Measurements from ENCODE around the gene TMPRSS15. TPM values are rescaled to one million over a fixed set of nuclear protein-coding genes. Genes with fewer than 3 reads are reported as not detected.
"Not testable (repeated sequence)": the region's sequence is repeated elsewhere in the genome, so short reads cannot be mapped to it uniquely, and the experiment has no call there.

Gene TMPRSS15
- total RNA-seq: not detected
- long read RNA-seq: 0 reads

DNA sequence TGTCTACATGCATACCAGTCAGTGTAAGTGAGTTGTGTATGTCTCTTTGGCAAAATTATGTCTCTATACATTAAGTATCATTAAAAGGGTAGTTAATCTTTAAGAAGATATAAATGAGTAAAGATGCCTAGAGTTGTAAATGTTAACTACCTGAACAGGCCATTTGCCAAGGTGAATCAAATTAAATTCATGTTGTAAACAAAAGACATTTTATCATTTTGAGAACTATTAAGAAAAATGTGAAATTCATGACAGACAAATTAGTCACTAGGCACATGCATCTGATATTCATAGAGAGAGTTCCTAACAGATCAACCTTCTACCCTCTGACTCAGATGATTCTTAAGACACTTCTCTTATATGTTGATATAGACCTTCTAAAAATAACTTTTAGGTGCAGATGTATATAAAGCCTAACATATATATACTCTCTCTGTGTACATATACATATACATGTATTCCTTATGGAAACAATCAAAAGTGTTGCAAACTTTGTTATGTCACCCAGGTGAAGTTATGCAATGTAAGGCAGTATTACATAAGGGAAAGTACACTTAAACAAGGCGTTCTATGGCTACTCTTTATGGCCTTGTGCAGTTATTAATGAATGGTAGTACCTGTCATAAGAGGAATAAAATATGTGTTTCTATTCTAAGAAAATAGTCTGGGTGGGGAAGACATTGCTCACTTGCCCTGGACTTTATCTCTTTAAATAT, at the start of gene TMPRSS15:
Gene TMPRSS15 (minus strand): TSS at position 51 of the 716 bp plus-strand sequence. CDS start 163 bp downstream, outside the sequence.
- DNase-seq (ENCODE audit: missing footprints) (no peak), ATAC-seq (no peak)
- intact Hi-C loops (cut with DNase I): no loop called here

DNA sequence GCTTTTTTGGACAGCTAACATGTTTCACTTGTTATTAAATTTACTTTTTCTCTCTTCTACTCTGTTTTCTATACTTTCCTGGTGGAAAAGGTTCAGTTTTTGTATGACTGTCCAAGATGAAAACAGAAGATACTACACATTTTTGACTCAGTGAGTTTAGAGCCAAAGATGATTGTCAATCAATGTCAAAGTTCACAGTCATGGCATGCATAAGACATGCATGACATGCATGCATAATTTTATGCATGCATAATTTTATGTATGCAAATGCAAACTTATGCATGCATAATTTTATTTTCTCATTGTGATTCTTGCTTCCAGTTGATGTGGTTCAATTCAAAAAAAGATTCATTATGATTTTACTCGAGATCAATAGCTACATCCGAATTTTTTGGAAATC, 48.1 kb upstream of the TMPRSS15 start:
- ATAC-seq (no peak), DNase-seq (ENCODE audit: missing footprints) (no peak)
- intact Hi-C loops (cut with DNase I): no loop called here

DNA sequence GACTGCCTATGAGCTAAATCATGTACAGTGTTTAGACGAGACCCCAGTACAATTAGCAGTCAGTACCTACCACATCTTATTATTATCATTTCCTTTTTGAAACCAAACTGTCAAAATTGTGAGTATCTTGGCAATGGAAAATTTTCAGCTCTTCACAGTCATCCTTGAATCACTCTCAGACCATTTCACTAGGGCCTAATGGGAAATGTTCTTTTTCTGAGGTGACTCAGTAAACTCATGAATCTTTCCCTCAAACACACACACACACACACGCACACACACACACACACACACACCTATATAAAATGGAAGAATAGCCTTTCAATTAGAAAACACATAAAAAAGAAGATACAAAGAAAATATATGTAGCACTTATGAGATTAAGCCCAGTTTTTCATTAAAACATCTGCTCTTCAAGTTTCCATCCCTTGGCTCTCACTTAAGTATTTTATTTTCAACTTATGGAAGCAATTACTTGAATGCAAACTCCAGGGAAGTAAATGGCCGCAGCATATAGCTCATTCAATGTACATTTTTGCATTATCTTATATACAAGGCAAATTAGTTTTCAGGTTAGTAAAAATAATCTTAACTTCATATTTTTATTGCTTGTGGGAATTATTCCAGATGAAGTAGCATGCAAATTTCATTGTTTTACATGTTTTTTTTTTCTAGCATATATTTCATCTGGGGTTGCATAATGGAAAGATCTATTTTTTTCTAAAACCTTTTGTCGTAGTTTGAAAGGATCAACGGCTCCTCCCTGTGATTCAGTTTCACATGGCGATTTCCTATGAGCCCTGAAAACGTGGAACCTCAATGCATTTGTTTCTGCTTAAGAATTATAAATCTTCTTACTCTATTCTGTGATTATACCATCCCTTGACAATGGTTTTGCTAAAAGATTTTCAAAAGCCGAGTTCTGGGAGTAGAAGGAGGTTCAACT, 46.3 kb upstream of the TMPRSS15 start:
- ATAC-seq: no peak
- DNase-seq (ENCODE audit: missing footprints): no peak
- intact Hi-C loops (cut with DNase I): no loop called here

DNA sequence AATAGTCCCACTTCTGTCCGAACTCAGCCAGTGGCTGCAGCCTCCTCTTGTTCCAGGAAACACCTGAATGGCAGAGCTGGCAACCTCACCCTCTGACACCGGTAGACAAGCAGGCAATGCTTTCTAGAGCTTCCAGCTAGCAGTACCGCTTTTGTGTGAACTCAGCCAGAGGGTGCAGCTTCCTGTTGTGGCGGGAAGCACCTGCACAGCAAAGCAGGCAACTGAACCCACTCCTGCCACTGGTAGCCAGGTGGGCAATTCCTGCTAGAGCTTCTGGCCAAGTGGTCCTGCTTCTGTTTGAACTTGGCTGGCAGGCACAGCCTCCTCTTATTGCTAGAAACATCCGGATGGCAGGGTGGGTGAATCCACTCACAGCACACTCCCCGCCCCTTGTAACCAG, 40.1 kb upstream of the TMPRSS15 start:
- DNase-seq (ENCODE audit: missing footprints): no peak
- ATAC-seq: no peak

DNA sequence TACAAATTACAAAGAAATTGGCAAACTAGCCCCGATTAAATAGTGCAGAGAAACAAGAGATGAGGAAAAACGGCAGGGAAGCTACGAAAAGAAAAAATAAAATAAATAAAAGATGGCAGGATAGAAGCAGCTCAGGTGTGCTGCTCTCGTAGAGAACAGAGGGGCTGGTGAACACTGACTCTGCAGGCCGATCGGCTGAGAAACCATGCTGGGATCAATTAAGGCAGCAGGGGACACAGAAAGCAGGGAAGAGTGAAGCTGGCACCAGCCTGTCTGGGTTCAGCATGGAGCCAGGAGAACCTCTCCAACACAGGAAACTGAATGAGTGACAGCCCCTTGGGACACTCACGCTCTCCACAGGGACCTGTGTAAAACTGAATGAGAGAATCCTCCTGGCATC, 39.5 kb upstream of the TMPRSS15 start:
- no peak for DNase-seq (ENCODE audit: missing footprints)
- no peak for ATAC-seq
- intact Hi-C loops (cut with DNase I): no loop called here

More for the DNA sequence above, 40.1 kb upstream of the TMPRSS15 start:
- intact Hi-C loops (cut with DNase I): no loop called here

DNA sequence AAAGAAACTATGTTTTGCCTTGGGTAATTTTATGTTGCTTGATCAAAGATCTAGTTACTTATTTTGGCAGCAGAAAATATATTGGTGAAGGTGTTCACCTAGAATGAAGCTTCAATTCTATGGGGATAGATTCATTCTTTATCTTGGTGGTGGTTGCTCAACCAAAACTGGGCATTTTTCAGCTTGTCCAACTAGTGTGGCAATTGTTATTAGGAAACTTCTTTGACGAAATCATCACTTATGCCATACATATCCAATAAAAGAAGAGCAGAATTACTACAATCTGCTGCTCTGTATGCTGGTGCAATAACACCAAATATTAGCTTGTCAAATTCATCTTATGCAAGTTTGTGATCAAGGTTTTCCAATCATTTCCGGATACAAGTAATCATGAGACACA, 26.8 kb upstream of the TMPRSS15 start:
- ATAC-seq: no peak

DNA sequence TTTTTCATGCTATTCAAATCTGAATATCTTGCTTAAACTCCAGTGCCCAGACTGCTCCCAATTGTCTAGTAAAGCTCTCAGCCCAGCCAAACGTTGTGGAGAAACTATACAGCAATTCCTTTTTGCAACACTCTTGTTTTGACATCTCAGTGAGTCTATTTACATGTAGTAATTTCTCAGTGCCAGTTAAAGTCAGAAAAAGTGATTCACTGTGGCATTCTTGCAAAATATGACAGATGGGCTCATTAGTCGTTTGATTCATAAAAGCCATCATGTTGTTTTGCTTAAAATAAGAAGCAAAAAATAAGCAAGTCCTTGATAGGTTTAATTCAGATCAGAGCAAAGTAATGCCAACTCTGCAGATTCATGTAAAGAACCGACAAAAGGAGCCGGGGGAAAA, 20.7 kb upstream of the TMPRSS15 start:
- no peak for ATAC-seq
- intact Hi-C loops (cut with DNase I): no loop called here
- DNase-seq (ENCODE audit: missing footprints): no peak

More for the DNA sequence above, 26.8 kb upstream of the TMPRSS15 start:
- DNase-seq (ENCODE audit: missing footprints): no peak
- intact Hi-C loops (cut with DNase I): no loop called here

DNA sequence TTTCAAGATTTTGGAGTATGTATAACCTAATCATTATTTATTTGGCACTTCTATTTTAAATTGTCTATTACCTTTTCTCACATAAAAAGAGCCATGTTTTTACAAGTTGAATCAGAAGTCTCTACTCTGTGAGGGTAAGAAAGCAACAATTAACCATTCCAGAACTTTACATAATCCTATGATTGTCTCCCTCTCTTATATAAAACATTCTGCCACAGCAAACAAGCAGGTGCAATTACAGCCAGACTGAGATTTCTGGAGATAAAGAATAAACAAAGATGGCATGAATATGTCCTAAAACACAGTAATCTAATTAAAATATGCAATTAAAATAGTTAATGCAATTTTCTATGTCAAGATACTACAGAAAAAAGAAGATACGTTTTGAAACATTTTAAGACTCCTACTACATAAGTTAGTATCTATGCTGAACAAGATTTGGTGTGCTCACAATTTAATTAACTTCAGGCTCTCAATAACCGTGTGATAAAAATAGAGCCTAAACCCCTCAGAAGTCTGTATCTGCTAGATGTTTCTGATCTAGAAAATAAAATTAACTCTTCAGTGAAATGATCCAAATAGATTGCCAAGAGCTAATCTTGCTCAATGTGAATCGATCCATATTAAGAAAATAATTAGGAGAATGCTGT, 13.7 kb upstream of the TMPRSS15 start:
- ATAC-seq: no peak
- no peak for DNase-seq (ENCODE audit: missing footprints)
- intact Hi-C loops (cut with DNase I): no loop called here

DNA sequence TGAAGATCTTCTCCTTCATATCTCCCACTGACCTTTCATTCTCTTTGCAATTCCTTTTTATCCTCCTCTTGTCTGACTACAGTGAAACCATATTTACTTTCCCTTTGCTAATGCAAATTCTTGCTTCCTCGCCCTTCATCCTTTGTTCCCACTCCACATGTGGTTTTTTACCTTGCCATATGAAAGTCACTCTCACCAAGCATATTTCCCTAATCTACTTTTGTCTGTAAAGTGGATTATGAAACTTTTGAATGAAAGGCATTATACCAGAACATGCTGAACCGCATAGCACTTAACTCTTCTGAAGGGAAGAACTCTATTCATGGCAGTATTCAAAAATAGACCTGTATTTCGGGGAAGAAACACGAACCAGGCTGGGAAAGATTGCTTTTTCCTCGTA, 8.0 kb upstream of the TMPRSS15 start:
- intact Hi-C loops (cut with DNase I): no loop called here
- ATAC-seq: no peak
- DNase-seq (ENCODE audit: missing footprints): no peak

DNA sequence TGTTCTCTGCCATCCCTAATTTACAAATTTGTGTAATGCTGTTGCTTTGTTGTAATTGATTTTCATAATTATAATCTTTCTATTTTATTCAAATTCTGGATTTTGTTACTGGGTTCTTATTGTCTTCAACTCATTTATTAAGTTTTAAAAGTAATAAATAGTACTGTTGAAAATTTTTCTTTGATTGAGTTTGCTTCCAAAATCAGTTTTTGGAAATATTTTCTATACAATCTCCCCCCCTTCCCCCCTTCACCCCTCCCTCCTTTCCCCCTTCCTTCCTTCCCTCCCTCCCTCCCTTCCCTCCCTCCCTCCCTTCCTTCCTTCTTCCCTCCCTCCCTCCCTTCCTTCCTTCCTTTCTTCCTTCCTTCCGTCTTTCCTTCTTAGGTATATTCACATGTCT, 6.0 kb upstream of the TMPRSS15 start:
- no peak for DNase-seq (ENCODE audit: missing footprints)
- intact Hi-C loops (cut with DNase I): no loop called here
- no peak for ATAC-seq

DNA sequence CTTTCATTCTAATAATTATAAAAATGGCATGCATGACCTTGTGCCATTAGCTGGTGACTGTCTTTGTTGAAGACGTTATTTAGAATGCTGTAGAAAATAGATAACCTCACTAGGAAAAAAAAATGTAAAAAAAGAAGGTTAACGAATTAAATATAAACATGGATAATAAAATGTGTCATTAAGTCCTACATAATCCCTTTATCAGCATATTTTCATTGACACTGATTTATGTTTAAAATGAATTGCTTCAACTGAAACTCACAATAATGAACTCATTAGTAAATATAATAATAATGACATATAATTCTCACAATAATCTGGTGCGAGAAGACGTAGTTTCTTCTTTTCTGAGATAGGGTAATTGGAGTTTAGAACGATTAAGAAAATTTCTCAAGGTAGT, 4.7 kb downstream of the TMPRSS15 start:
- ATAC-seq: no peak
- intact Hi-C loops (cut with DNase I): no loop called here
- no peak for DNase-seq (ENCODE audit: missing footprints)

DNA sequence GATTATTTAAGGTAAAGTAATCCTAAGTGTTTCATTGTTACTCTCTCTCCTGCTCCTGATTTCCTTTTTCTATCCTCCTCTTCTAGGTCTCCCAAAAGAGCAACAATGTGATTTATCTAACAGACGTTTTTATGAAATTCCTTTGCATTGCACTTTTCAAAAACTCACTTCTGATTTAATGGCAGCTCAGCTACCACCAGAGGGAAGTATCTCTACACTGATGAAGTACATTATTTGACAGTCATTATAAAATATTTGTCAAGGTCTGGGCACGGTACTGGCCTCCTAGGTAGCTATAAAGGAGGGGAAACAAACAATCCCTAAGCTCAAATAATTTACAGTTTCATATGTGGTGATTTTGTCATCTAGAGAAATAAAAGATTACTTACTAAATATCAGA, 15.6 kb downstream of the TMPRSS15 start:
- ATAC-seq (no peak), DNase-seq (ENCODE audit: missing footprints) (no peak)
- intact Hi-C loops (cut with DNase I): no loop called here

DNA sequence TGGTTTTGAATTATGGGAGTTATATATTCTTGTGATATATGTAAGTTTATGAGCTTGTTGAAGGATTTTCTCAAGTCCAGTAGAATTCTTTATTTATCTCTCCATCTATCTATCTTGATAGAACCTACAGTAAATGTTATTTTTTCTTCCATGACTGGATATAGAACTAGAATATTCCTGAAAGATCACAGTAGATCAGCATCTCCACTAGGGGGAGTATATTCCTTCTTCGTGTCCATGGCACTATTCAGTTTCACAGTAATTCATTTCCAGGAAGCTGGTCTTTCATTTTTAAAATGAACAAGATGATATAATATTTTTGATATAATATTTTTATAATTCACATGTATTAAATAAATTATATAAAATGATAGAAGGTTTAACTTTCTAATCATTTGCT, 18.8 kb downstream of the TMPRSS15 start:
- ATAC-seq (no peak), DNase-seq (ENCODE audit: missing footprints) (no peak)
- intact Hi-C loops (cut with DNase I): no loop called here

DNA sequence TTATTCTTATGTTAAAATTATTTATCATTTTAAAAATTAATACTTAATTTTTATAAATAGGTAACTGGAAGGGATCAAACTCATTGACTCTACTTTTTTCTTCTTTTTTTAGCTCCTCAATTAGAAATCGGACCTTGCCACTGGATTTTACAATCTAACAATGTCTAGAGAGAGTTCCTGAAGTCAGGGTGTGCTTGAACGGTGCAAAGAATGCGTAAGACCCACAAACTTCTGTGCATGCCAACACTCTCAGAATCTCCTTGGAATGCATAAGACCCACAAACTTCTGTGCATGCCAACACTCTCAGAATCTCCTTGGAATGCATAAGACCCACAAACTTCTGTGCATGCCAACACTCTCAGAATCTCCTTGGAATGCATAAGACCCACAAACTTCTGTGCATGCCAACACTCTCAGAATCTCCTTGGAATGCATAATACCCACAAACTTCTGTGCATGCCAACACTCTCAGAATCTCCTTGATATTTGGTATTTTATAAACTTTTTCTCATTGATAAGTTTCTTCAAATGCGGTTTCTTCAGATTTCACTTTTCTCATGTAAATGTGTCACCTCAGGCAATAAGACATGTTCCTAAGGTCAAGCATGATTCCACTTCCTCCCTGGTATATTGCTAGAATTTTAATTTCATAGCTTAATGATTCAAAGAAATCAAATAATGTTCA, 20.5 kb downstream of the TMPRSS15 start:
- intact Hi-C loops (cut with DNase I); DNase-seq (ENCODE audit: missing footprints); ATAC-seq: not testable (repeated sequence)

DNA sequence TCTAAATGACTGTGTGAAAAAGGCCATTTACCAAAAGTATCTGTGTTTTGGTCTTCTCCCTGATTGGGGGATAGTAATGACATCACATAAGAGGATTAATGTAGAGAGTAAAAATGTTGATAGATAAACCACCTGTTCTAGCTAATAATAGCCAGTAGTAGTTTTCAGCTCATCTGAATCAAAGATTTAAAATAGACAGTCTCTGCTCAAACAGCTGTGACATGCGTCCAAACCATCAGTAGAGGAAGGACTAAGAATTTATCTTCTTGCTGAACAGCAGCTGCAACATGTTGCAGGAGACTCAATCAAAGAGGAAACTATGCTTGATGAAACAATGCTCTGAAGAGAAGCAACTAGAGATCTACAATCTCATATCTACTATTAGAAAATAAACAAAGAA, 21.4 kb downstream of the TMPRSS15 start:
- intact Hi-C loops (cut with DNase I): no loop called here
- no peak for DNase-seq (ENCODE audit: missing footprints)
- no peak for ATAC-seq

DNA sequence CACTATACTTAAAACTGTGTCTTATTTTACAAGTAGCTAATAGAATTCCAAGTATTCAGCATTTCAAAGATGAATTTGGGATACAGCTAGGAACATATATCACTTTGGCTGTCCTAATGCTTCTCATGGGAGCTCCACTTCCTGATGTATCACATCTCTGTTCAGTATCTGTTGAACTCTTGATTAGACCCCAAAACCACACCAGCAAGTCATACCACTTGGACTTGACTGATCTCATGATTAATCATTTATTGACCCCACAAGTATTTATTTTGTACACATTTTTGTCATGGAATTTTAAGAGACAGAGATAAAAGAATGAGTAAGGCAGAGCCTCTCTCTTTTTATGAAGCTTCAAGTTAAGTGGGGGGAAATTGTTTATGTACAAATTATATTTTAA, 30.0 kb downstream of the TMPRSS15 start:
- DNase-seq (ENCODE audit: missing footprints) (no peak), ATAC-seq (no peak)
- intact Hi-C loops (cut with DNase I): no loop called here

DNA sequence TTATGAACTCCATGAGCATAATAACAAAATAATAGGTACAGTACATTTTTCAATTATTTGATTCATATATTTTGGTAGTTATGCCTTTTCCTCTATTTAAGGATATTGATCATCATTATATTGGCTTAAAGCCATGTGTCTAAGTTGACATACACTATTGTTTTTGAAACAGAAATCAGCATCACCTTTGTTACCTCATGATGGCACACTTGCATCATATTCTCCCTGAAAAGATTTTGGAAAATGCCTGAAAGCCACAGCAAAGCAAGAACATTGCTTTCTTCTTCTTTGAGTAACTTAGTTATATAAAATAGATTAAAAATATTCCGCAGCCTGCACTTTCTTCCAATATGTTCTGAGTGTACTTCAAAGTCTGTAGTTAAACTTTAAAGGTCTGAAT, 33.3 kb downstream of the TMPRSS15 start:
- intact Hi-C loops (cut with DNase I): no loop called here
- DNase-seq (ENCODE audit: missing footprints) (no peak), ATAC-seq (no peak)

DNA sequence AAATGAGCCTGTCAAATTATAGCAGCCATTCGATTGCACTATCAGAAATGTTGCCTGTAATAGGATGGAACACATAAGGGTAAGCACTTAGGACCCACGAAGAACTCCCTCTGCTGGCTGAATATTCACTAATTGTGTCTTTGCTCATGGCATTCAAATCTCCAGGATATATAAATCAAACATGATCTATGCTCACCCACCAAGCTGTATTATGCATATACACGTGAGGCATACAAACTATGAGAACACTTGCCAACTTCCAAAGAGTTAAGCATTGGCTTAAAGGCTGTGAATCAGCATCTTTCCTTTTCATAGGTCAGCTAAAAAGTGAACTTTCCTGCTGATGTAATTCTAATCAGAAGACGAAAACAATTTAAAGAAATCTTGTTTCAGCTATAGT, 34.5 kb downstream of the TMPRSS15 start:
- intact Hi-C loops (cut with DNase I): no loop called here
- DNase-seq (ENCODE audit: missing footprints): no peak
- no peak for ATAC-seq

DNA sequence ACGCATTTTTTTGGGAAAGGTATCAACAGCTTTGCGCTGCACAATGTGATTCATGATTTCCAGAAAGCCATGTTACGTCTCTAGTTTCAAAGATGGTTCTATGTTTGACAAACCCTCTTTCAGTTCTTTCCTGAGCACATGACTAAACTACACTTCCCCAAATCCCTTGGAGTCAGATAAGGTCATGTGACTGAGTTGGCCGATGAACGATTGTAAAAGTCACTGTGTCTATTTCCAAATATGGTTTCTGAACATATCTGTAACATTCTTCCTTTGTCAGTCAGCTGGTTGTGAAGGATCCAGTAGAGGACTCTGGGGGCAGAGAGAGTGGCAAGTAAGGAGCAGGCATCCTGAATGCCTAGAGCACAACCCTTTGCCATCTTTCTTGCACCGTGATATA, 35.4 kb downstream of the TMPRSS15 start:
- ATAC-seq (no peak), DNase-seq (ENCODE audit: missing footprints) (no peak)
- intact Hi-C loops (cut with DNase I): no loop called here

All from Right ventricle myocardium inferior (tissue), 1 donor.